ENCODE results near the gene ZNF133.

GRCh38 chr20:18256440-18257090 is 31.8 kb upstream of the ZNF133 start:
- TF ChIP-seq, protein P1, sequence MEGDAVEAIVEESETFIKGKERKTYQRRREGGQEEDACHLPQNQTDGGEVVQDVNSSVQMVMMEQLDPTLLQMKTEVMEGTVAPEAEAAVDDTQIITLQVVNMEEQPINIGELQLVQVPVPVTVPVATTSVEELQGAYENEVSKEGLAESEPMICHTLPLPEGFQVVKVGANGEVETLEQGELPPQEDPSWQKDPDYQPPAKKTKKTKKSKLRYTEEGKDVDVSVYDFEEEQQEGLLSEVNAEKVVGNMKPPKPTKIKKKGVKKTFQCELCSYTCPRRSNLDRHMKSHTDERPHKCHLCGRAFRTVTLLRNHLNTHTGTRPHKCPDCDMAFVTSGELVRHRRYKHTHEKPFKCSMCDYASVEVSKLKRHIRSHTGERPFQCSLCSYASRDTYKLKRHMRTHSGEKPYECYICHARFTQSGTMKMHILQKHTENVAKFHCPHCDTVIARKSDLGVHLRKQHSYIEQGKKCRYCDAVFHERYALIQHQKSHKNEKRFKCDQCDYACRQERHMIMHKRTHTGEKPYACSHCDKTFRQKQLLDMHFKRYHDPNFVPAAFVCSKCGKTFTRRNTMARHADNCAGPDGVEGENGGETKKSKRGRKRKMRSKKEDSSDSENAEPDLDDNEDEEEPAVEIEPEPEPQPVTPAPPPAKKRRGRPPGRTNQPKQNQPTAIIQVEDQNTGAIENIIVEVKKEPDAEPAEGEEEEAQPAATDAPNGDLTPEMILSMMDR (IDR thresholded peaks at IDR 0.05) = no peak
- TF ChIP-seq, protein P2, sequence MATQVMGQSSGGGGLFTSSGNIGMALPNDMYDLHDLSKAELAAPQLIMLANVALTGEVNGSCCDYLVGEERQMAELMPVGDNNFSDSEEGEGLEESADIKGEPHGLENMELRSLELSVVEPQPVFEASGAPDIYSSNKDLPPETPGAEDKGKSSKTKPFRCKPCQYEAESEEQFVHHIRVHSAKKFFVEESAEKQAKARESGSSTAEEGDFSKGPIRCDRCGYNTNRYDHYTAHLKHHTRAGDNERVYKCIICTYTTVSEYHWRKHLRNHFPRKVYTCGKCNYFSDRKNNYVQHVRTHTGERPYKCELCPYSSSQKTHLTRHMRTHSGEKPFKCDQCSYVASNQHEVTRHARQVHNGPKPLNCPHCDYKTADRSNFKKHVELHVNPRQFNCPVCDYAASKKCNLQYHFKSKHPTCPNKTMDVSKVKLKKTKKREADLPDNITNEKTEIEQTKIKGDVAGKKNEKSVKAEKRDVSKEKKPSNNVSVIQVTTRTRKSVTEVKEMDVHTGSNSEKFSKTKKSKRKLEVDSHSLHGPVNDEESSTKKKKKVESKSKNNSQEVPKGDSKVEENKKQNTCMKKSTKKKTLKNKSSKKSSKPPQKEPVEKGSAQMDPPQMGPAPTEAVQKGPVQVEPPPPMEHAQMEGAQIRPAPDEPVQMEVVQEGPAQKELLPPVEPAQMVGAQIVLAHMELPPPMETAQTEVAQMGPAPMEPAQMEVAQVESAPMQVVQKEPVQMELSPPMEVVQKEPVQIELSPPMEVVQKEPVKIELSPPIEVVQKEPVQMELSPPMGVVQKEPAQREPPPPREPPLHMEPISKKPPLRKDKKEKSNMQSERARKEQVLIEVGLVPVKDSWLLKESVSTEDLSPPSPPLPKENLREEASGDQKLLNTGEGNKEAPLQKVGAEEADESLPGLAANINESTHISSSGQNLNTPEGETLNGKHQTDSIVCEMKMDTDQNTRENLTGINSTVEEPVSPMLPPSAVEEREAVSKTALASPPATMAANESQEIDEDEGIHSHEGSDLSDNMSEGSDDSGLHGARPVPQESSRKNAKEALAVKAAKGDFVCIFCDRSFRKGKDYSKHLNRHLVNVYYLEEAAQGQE (IDR thresholded peaks at IDR 0.05; ENCODE audit: insufficient read depth in 1 of 2, low read depth in 2 of 2, low read length in 1 of 2) = no peak

Measured in Panc1 (cell line).